ENCODE data around the gene KRTAP10-2. TPM values are rescaled to one million over a fixed set of nuclear protein-coding genes. Genes with fewer than 3 reads are reported as not detected.
"Not testable (repeated sequence)": the region's sequence is repeated elsewhere in the genome, so short reads cannot be mapped to it uniquely, and the experiment has no call there.

Gene KRTAP10-2
- total and polyA plus RNA-seq, 2 donors: not detected

GRCh38 chr21:44593598-44594405 lies 42.5 kb upstream of the KRTAP10-2 start:
- H3K4me1 ChIP-seq (ENCODE audit: control insufficient read depth in 2 of 2, insufficient read depth in 2 of 2, low read length in 2 of 2): peaks cover 0 to 2% of the 10 kb centered on the region in 2 donors
- no peaks in the 10 kb centered on the region for H3K36me3 ChIP-seq (ENCODE audit: control insufficient read depth in 2 of 2, insufficient read depth in 2 of 2, low read length in 1 of 2)
- peaks cover 0 to 6% of the 10 kb centered on the region in 2 donors for H3K27me3 ChIP-seq (ENCODE audit: control insufficient read depth in 2 of 2, insufficient read depth in 1 of 2, low read length in 1 of 2)
- no peak for DNase-seq (ENCODE audit: low read depth in 6 of 9, low spot score in 9 of 9)
- 79% methylated on average over 20 of the region's 20 CpGs for WGBS
- H3K9me3 ChIP-seq (ENCODE audit: control insufficient read depth in 2 of 2, insufficient read depth in 1 of 2, low read length in 1 of 2): no peaks in the 10 kb centered on the region
- no peak overlapping the region for H3K27ac ChIP-seq (ENCODE audit: low read depth in 1 of 2, low read length in 1 of 2)
- no peak overlapping the region for H3K4me3 ChIP-seq (ENCODE audit: low read length in 2 of 2)

DNA sequence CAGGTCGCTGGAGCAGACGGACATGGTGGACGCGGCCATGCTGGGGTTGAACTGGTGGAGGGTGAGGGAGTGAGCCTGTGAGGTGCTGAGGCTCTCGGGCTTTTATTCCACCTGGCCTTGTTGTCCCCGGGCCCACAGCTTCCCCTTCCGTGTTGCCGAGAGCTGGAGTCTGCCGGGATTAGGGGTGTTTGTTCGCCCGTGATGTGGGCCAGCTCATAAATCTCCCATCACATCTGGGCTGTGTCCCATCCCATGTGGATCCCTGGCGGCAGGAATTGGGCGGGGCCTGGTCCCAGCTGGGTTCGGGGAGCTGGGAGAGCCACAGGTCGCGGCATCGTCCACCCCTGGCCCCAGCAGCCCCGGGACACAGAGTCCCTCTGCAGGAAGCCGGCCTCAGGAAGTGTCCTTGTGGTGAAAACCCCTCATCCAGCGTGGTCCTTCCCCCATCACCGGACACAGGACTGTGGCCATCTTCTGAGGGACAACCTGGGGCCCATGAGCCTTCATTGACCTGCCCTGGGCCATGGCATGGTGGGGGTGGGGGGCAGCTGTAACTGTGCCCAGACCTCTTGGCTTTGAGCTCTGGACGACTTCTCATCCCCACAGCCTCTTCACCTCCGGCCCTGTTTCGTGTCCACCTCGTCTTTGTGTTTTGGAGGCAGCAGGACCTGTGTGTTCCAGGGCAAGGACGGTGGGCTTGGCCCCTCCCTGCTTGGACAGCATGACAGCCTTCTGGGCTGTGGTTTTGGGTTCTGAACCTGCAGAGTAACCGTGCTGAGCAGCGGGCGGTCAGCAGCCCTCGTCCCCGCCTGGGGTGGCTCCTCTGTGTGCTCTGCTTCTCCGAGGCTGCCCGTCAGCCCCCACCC lies 41.4 kb upstream of the KRTAP10-2 start, which contains the start of gene KRTAP10-6:
Gene KRTAP10-6, minus strand, starts transcription at position 60 of the 866 bp plus-strand sequence. Its CDS starts 21 bp downstream, at position 39.
- no peak for DNase-seq (ENCODE audit: low read depth in 6 of 9, low spot score in 9 of 9)
- H3K27ac ChIP-seq (ENCODE audit: low read depth in 1 of 2, low read length in 1 of 2): no peak within 1 kb of the TSS
- no peak within 1 kb of the TSS for H3K4me3 ChIP-seq (ENCODE audit: low read length in 2 of 2)
- H3K9me3 ChIP-seq (ENCODE audit: control insufficient read depth in 2 of 2, insufficient read depth in 1 of 2, low read length in 1 of 2): no peaks in the 10 kb centered on the region
- peaks cover 0 to 6% of the 10 kb centered on the region in 2 donors for H3K27me3 ChIP-seq (ENCODE audit: control insufficient read depth in 2 of 2, insufficient read depth in 1 of 2, low read length in 1 of 2)
- peaks cover 0 to 2% of the 10 kb centered on the region in 2 donors for H3K4me1 ChIP-seq (ENCODE audit: control insufficient read depth in 2 of 2, insufficient read depth in 2 of 2, low read length in 2 of 2)
- 69% methylated on average over 33 of the region's 33 CpGs for WGBS
- H3K36me3 ChIP-seq (ENCODE audit: control insufficient read depth in 2 of 2, insufficient read depth in 2 of 2, low read length in 1 of 2): no peaks in the 10 kb centered on the region

- H3K4me3 ChIP-seq (ENCODE audit: low read length in 2 of 2); H3K36me3 ChIP-seq (ENCODE audit: control insufficient read depth in 2 of 2, insufficient read depth in 2 of 2, low read length in 1 of 2); H3K9me3 ChIP-seq (ENCODE audit: control insufficient read depth in 2 of 2, insufficient read depth in 1 of 2, low read length in 1 of 2); H3K4me1 ChIP-seq (ENCODE audit: control insufficient read depth in 2 of 2, insufficient read depth in 2 of 2, low read length in 2 of 2); H3K27ac ChIP-seq (ENCODE audit: low read depth in 1 of 2, low read length in 1 of 2); H3K27me3 ChIP-seq (ENCODE audit: control insufficient read depth in 2 of 2, insufficient read depth in 1 of 2, low read length in 1 of 2); DNase-seq (ENCODE audit: low read depth in 6 of 9, low spot score in 9 of 9): not testable (repeated sequence)
- WGBS: 76% methylated on average over 4 of the region's 4 CpGs
Measured at GRCh38 chr21:44591801-44592130, 40.5 kb upstream of the KRTAP10-2 start.

GRCh38 chr21:44590897-44591800 lies 39.8 kb upstream of the KRTAP10-2 start:
- not testable (repeated sequence) for DNase-seq (ENCODE audit: low read depth in 6 of 9, low spot score in 9 of 9); H3K27me3 ChIP-seq (ENCODE audit: control insufficient read depth in 2 of 2, insufficient read depth in 1 of 2, low read length in 1 of 2)

DNA sequence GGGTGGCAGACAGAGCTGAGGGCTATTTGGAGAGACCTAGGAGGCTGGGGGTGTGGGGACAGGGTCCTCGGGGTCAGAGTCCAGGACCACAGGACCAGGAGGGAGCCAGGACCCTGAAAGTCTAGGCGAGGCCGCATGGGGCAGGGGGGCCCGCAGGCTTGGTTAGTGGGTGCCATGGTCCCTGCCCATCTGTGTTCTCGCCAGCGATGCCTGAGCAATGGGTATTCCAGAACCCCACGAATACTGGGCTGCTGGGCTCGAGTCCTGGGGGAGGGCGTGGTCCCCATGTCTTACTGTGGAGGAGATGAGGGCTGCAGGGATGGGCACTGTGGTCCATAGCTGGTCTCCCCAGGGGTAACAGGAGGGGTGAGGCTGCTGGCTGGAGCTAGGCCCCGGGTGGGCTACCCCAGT lies 39.0 kb upstream of the KRTAP10-2 start:
- no peak for DNase-seq (ENCODE audit: low read depth in 6 of 9, low spot score in 9 of 9)
- WGBS: 92% methylated on average over 10 of the region's 10 CpGs
- H3K4me3 ChIP-seq (ENCODE audit: low read length in 2 of 2): no peak overlapping the region

More at GRCh38 chr21:44590897-44591800, 39.8 kb upstream of the KRTAP10-2 start:
- H3K4me1 ChIP-seq (ENCODE audit: control insufficient read depth in 2 of 2, insufficient read depth in 2 of 2, low read length in 2 of 2); H3K36me3 ChIP-seq (ENCODE audit: control insufficient read depth in 2 of 2, insufficient read depth in 2 of 2, low read length in 1 of 2); H3K4me3 ChIP-seq (ENCODE audit: low read length in 2 of 2); H3K9me3 ChIP-seq (ENCODE audit: control insufficient read depth in 2 of 2, insufficient read depth in 1 of 2, low read length in 1 of 2); H3K27ac ChIP-seq (ENCODE audit: low read depth in 1 of 2, low read length in 1 of 2): not testable (repeated sequence)
- 81% methylated on average over 18 of the region's 19 CpGs for WGBS

DNA sequence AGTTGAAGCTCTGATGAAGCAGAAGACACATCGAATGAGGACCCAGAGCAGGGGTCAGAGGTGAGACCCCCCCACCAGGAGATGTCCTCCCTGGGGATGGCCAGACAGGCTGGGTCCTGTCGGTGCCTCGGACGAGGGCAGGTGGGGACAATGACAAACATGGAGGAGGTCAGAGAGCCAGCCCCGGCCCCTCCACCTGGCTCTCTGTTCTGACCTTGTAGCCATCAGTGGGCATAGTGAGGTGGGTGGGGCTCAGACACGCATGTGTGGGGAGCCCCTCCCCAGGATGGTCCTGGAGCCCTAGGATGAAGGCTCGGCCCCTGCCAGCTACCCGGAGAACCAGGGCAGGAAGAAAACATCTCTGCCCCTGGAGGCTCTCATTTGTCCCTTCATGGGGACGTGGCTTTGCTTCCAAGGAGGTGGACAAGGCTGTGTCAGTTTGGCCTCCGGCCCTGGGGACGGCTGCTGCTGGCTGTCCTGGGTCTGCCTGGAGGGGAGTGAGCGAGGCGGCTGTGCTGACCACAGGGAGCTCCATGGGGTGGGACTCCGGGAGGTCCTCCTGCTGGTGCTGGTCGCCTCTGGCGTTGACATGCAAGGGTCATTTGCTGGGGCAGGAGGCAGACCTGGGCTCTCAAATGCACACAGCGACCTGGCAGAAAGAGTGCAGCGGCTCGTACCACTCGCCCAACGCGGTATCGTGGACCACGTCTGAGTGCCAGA lies 38.4 kb upstream of the KRTAP10-2 start:
- H3K9me3 ChIP-seq (ENCODE audit: control insufficient read depth in 2 of 2, insufficient read depth in 1 of 2, low read length in 1 of 2): no peaks in the 10 kb centered on the region
- WGBS: 89% methylated on average over 24 of the region's 24 CpGs
- no peak overlapping the region for H3K27ac ChIP-seq (ENCODE audit: low read depth in 1 of 2, low read length in 1 of 2)
- DNase-seq (ENCODE audit: low read depth in 6 of 9, low spot score in 9 of 9): no peak
- no peak overlapping the region for H3K4me3 ChIP-seq (ENCODE audit: low read length in 2 of 2)
- peaks cover 0 to 6% of the 10 kb centered on the region in 2 donors for H3K27me3 ChIP-seq (ENCODE audit: control insufficient read depth in 2 of 2, insufficient read depth in 1 of 2, low read length in 1 of 2)
- H3K4me1 ChIP-seq (ENCODE audit: control insufficient read depth in 2 of 2, insufficient read depth in 2 of 2, low read length in 2 of 2): peaks cover 0 to 2% of the 10 kb centered on the region in 2 donors
- no peaks in the 10 kb centered on the region for H3K36me3 ChIP-seq (ENCODE audit: control insufficient read depth in 2 of 2, insufficient read depth in 2 of 2, low read length in 1 of 2)

More for the DNA sequence above, 39.0 kb upstream of the KRTAP10-2 start:
- Histone ChIP-seq H3K9me3 (ENCODE audit: control insufficient read depth in 2 of 2, insufficient read depth in 1 of 2, low read length in 1 of 2) (no peaks in the 10 kb centered on the region), H3K27me3 (ENCODE audit: control insufficient read depth in 2 of 2, insufficient read depth in 1 of 2, low read length in 1 of 2) (peaks cover 0 to 6% of the 10 kb centered on the region in 2 donors), H3K36me3 (ENCODE audit: control insufficient read depth in 2 of 2, insufficient read depth in 2 of 2, low read length in 1 of 2) (no peaks in the 10 kb centered on the region), H3K27ac (ENCODE audit: low read depth in 1 of 2, low read length in 1 of 2) (no peak overlapping the region), H3K4me1 (ENCODE audit: control insufficient read depth in 2 of 2, insufficient read depth in 2 of 2, low read length in 2 of 2) (peaks cover 0 to 2% of the 10 kb centered on the region in 2 donors)

- DNase-seq (ENCODE audit: low read depth in 6 of 9, low spot score in 9 of 9): no peak
- Histone ChIP-seq H3K9me3 (ENCODE audit: control insufficient read depth in 2 of 2, insufficient read depth in 1 of 2, low read length in 1 of 2) (no peaks in the 10 kb centered on the region), H3K4me3 (ENCODE audit: low read length in 2 of 2) (no peak overlapping the region), H3K27ac (ENCODE audit: low read depth in 1 of 2, low read length in 1 of 2) (no peak overlapping the region), H3K36me3 (ENCODE audit: control insufficient read depth in 2 of 2, insufficient read depth in 2 of 2, low read length in 1 of 2) (no peaks in the 10 kb centered on the region), H3K4me1 (ENCODE audit: control insufficient read depth in 2 of 2, insufficient read depth in 2 of 2, low read length in 2 of 2) (peaks cover 0 to 2% of the 10 kb centered on the region in 2 donors), H3K27me3 (ENCODE audit: control insufficient read depth in 2 of 2, insufficient read depth in 1 of 2, low read length in 1 of 2) (peaks cover 0 to 6% of the 10 kb centered on the region in 2 donors)
- WGBS: 93% methylated on average over 2 of the region's 2 CpGs
Measured at GRCh38 chr21:44589094-44589493, 37.8 kb upstream of the KRTAP10-2 start.

- H3K9me3 ChIP-seq (ENCODE audit: control insufficient read depth in 2 of 2, insufficient read depth in 1 of 2, low read length in 1 of 2): peaks cover 1 to 8% of the 10 kb centered on the region in 2 donors
- no peaks in the 10 kb centered on the region for H3K4me1 ChIP-seq (ENCODE audit: control insufficient read depth in 2 of 2, insufficient read depth in 2 of 2, low read length in 2 of 2)
- no peak overlapping the region for H3K4me3 ChIP-seq (ENCODE audit: low read length in 2 of 2)
- no peak for DNase-seq (ENCODE audit: low read depth in 6 of 9, low spot score in 9 of 9)
- no peak overlapping the region for H3K27ac ChIP-seq (ENCODE audit: low read depth in 1 of 2, low read length in 1 of 2)
- no peaks in the 10 kb centered on the region for H3K36me3 ChIP-seq (ENCODE audit: control insufficient read depth in 2 of 2, insufficient read depth in 2 of 2, low read length in 1 of 2)
- no peaks in the 10 kb centered on the region for H3K27me3 ChIP-seq (ENCODE audit: control insufficient read depth in 2 of 2, insufficient read depth in 1 of 2, low read length in 1 of 2)
- 84% methylated on average over 3 of the region's 3 CpGs for WGBS
Measured at GRCh38 chr21:44585892-44586291, 34.6 kb upstream of the KRTAP10-2 start.
